Measurements from ENCODE around the gene SUSD4. TPM values are rescaled to one million over a fixed set of nuclear protein-coding genes. Genes with fewer than 3 reads are reported as not detected.

Gene SUSD4
- total and polyA plus RNA-seq, 9 of the 15 experiments (the other 6 are each of a cell fraction or from before 2014, with no cell fraction given) = 0.06 to 1.7 (median 0.09) TPM; not detected in 4

- no peak for TF ChIP-seq ZNF274 (IDR thresholded peaks at IDR 0.05; ENCODE audit: borderline replicate concordance, low read depth, low read length)
These were observed 29.8 kb downstream of the SUSD4 start (continued) for GRCh38 chr1:223334156-223334555.

GRCh38 chr1:223332997-223333396 lies 31.0 kb downstream of the SUSD4 start:
- ChIA-PET POLR2A (no interaction called here), CTCF (ENCODE audit: low intra/inter-chr PET ratio) (no interaction called here)
- FAIRE-seq = no peak
- Histone ChIP-seq H3K27ac (ENCODE audit: extremely low read depth, low read depth, low read length) (no peak overlapping the region), H3K79me2 (ENCODE audit: control insufficient read depth, insufficient read depth, low read length) (no peaks in the 10 kb centered on the region), H3K4me2 (ENCODE audit: insufficient read depth, low read length) (no peak overlapping the region), H2AFZ (ENCODE audit: low read depth, low read length) (no peak overlapping the region), H3K9me3 (replicated peaks; ENCODE audit: control insufficient read depth, insufficient read depth, low read depth, low read length) (no peaks in the 10 kb centered on the region), H3K36me3 (ENCODE audit: control insufficient read depth, insufficient read depth, low read length) (no peaks in the 10 kb centered on the region), H3K4me3 (no peak overlapping the region), H4K20me1 (replicated peaks; ENCODE audit: control insufficient read depth, insufficient read depth, low read length) (no peaks in the 10 kb centered on the region), H3K27me3 (ENCODE audit: control insufficient read depth in 2 of 2, insufficient read depth in 2 of 2, low read length in 2 of 2) (peaks cover 22 to 37% of the 10 kb centered on the region in 2 experiments), H3K4me1 (replicated peaks in 1 of 2; ENCODE audit: control insufficient read depth in 2 of 2, insufficient read depth in 2 of 2, low read length in 2 of 2) (no peaks in the 10 kb centered on the region; a peak in 1 of 5 replicates), H3K9ac (ENCODE audit: insufficient read depth in 1 of 2, low read depth in 2 of 2, low read length in 2 of 2) (peak overlapping the region in 1 of 2 experiments; percentile 22; a peak in 1 of 4 replicates), H3K9me1 (ENCODE audit: control insufficient read depth, insufficient read depth, low read length) (no peaks in the 10 kb centered on the region)
- in situ Hi-C loops (cut with MboI) = no loop called here
- no TSS peak for BruUV-seq (replicated peaks)
- TF ChIP-seq MEIS2 (IDR thresholded peaks at IDR 0.05; ENCODE audit: partially characterized antibody) (no peak), HOXB6 (CRISPR knock-in tag; IDR thresholded peaks at IDR 0.05; ENCODE audit: borderline replicate concordance) (no peak), CXXC5 (CRISPR knock-in tag; IDR thresholded peaks at IDR 0.05) (no peak), JUND (IDR thresholded peaks at IDR 0.05; ENCODE audit: borderline replicate concordance, low read depth, low read length) (no peak), JUND (tag; IDR thresholded peaks at IDR 0.05; ENCODE audit: borderline replicate concordance, low read depth, low read length) (no peak), XRCC4 (IDR thresholded peaks at IDR 0.05; ENCODE audit: extremely low read depth, insufficient read depth, insufficient read length) (no peak), ZNF780A (CRISPR knock-in tag; IDR thresholded peaks at IDR 0.05) (no peak), ZNF445 (CRISPR knock-in tag; IDR thresholded peaks at IDR 0.05; ENCODE audit: low read depth) (no peak)
- 2% methylated on average over 7 of the region's 7 CpGs for WGBS (ENCODE audit: insufficient coverage, low coverage, missing lambda C conversion rate)
- intact Hi-C loops (cut with micrococcal nuclease) = loop anchor here (5.0 kb wide), 1 partner anchor 156 kb away; no protein-coding TSS in a partner anchor
- peak; percentile 46; the same call in 2 of the 3 replicates for ATAC-seq
- DNase-seq (ENCODE audit: extremely low read depth in 1 of 4, low spot score in 3 of 4) = no peak

Data from K562 (cell line).